SK-N-SH (cell line): ENCODE results near the gene MLLT10.

Source experiments
- ELF1 ChIP-seq: IDR thresholded peaks from 2 replicates; pipeline ENCODE4 v1.4.0; 2012
- EZH2phosphoT487 ChIP-seq: fragments of 200-600 bp; sonication (generic); IDR thresholded peaks from 2 replicates; pipeline ENCODE4 v1.6.1; 2017; ENCODE audit warnings: low read depth, mixed run types, mild to moderate bottlenecking, antibody characterized with exemption, moderate library complexity, borderline replicate concordance
- POLR2AphosphoS5 ChIP-seq: IDR thresholded peaks from 2 replicates; pipeline ENCODE4 v1.6.1; 2012; ENCODE audit warnings: low read depth, low read length
- RCOR1 ChIP-seq: fragments of 150-350 bp; IDR thresholded peaks from 2 replicates; pipeline ENCODE4 v1.6.1; 2017; ENCODE audit warnings: antibody characterized with exemption, low read length
- RXRA ChIP-seq: IDR thresholded peaks from 2 replicates; pipeline ENCODE4 v1.4.0; 2012; ENCODE audit warnings: low read depth, mild to moderate bottlenecking, borderline replicate concordance
- SIN3A ChIP-seq: IDR thresholded peaks from 2 replicates; pipeline ENCODE4 v1.6.1; 2012; ENCODE audit warnings: low read depth, mild to moderate bottlenecking, low read length, moderate library complexity, borderline replicate concordance
- TAF1 ChIP-seq: IDR thresholded peaks from 2 replicates; pipeline ENCODE4 v1.6.1; 2012; ENCODE audit warnings: low read depth, mild to moderate bottlenecking, low read length, moderate library complexity, borderline replicate concordance
- TCF12 ChIP-seq: IDR thresholded peaks from 2 replicates; pipeline ENCODE4 v1.4.0; 2012
- TF ChIP-seq, protein P1 (sequence below): fragments of 200-600 bp; sonication (generic); IDR thresholded peaks from 2 replicates; pipeline ENCODE4 v1.6.1; 2017; ENCODE audit warnings: antibody characterized with exemption, mild to moderate bottlenecking, moderate library complexity
- TF ChIP-seq, protein P2 (sequence below): IDR thresholded peaks from 2 replicates; pipeline ENCODE4 v1.4.0; 2012; ENCODE audit warnings: low read depth, borderline replicate concordance
- TF ChIP-seq, protein P3 (sequence below): fragments of 150-350 bp; IDR thresholded peaks from 2 replicates; pipeline ENCODE4 v1.6.1; 2017; ENCODE audit warnings: antibody characterized with exemption, low read length, low read depth, borderline replicate concordance
- TF ChIP-seq, protein P4 (sequence below): IDR thresholded peaks from 2 replicates; pipeline ENCODE4 v1.4.0; 2012; ENCODE audit warnings: low read depth, borderline replicate concordance

DNA sequence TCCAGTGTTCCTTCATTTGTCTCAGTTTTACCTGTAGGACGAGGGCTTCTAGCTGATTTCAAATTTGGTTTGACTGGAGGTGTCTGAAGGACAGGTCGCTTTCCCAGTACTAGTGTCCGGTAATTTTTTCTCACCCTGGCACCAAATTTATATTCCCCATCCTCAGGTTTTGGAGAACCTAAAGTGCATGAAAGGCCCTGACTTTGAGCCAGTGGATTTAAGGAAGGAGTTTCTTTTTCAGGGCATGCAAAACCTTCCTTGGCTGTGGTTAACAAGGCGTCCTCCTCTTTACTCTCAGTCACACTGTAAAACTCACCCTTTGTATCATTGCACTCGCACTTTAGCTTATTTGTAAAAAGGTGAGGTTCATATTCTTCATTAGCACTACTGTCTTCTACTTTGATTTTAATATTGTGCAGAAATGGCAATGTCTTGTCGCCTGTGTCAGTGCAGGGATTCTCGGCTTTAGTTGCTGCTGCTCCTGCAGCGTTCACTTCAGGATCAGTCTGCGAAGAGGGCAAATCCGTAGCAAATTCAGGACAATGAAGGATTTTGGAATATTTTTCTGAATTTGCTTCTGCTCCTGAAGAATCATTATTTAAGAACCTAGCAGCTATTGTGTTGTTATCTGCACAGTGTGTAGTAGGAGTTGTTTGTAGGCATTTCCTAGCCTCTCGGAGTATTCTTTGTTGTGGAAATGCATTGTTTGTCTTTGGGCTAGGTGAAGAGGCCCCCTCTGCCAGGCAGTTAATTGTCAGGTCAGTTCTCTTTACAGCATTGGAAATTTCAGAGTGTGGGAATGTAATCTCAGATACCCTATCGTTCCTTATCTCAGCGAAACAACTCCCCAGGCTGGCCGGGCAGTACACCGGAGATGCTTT is 18.4 kb upstream of the MLLT10 start:
- no peak for TF ChIP-seq ELF1
- no peak for TF ChIP-seq SIN3A
- no peak for TF ChIP-seq RXRA
- TF ChIP-seq POLR2AphosphoS5, result no peak
- TF ChIP-seq, protein P1, sequence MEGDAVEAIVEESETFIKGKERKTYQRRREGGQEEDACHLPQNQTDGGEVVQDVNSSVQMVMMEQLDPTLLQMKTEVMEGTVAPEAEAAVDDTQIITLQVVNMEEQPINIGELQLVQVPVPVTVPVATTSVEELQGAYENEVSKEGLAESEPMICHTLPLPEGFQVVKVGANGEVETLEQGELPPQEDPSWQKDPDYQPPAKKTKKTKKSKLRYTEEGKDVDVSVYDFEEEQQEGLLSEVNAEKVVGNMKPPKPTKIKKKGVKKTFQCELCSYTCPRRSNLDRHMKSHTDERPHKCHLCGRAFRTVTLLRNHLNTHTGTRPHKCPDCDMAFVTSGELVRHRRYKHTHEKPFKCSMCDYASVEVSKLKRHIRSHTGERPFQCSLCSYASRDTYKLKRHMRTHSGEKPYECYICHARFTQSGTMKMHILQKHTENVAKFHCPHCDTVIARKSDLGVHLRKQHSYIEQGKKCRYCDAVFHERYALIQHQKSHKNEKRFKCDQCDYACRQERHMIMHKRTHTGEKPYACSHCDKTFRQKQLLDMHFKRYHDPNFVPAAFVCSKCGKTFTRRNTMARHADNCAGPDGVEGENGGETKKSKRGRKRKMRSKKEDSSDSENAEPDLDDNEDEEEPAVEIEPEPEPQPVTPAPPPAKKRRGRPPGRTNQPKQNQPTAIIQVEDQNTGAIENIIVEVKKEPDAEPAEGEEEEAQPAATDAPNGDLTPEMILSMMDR, result no peak
- no peak for TF ChIP-seq TAF1
- no peak for TF ChIP-seq RCOR1
- no peak for TF ChIP-seq EZH2phosphoT487
- TF ChIP-seq TCF12, result no peak
- TF ChIP-seq, protein P2, sequence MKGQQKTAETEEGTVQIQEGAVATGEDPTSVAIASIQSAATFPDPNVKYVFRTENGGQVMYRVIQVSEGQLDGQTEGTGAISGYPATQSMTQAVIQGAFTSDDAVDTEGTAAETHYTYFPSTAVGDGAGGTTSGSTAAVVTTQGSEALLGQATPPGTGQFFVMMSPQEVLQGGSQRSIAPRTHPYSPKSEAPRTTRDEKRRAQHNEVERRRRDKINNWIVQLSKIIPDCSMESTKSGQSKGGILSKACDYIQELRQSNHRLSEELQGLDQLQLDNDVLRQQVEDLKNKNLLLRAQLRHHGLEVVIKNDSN, result no peak
- TF ChIP-seq, protein P3, sequence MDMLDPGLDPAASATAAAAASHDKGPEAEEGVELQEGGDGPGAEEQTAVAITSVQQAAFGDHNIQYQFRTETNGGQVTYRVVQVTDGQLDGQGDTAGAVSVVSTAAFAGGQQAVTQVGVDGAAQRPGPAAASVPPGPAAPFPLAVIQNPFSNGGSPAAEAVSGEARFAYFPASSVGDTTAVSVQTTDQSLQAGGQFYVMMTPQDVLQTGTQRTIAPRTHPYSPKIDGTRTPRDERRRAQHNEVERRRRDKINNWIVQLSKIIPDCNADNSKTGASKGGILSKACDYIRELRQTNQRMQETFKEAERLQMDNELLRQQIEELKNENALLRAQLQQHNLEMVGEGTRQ, result no peak
- TF ChIP-seq, protein P4, sequence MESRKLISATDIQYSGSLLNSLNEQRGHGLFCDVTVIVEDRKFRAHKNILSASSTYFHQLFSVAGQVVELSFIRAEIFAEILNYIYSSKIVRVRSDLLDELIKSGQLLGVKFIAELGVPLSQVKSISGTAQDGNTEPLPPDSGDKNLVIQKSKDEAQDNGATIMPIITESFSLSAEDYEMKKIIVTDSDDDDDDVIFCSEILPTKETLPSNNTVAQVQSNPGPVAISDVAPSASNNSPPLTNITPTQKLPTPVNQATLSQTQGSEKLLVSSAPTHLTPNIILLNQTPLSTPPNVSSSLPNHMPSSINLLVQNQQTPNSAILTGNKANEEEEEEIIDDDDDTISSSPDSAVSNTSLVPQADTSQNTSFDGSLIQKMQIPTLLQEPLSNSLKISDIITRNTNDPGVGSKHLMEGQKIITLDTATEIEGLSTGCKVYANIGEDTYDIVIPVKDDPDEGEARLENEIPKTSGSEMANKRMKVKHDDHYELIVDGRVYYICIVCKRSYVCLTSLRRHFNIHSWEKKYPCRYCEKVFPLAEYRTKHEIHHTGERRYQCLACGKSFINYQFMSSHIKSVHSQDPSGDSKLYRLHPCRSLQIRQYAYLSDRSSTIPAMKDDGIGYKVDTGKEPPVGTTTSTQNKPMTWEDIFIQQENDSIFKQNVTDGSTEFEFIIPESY, result no peak
